Keratinocyte (primary cell): ENCODE data around the gene MAU2. TPM values are rescaled to one million over a fixed set of nuclear protein-coding genes. Genes with fewer than 3 reads are reported as not detected.

Experiments used
- DNase-seq: peaks from one replicate; pipeline ENCODE4 v3.0.0-alpha.2; 2011; ENCODE audit warnings: low read depth, missing footprints, low spot score
- FAIRE-seq: peaks from 2 replicates; lab custom pipeline; 2011; peaks lifted over from hg19 to GRCh38; lab: Jason Lieb, UNC
- H2AFZ ChIP-seq: 2 replicates; pipeline ENCODE4 v1.6.0; 2012; ENCODE audit warnings: low read length, control low read depth, inconsistent platforms; ENCODE audit not compliant: control insufficient read depth
- H3K27ac ChIP-seq: 2 replicates; pipeline ENCODE4 v1.5.1; 2011; ENCODE audit warnings: low read length; ENCODE audit not compliant: control insufficient read depth, insufficient read depth
- H3K27me3 ChIP-seq: 3 replicates; pipeline ENCODE4 v1.6.0; 2011; ENCODE audit warnings: low read length; ENCODE audit not compliant: control insufficient read depth, insufficient read depth; ENCODE audit errors: extremely low read depth
- H3K36me3 ChIP-seq, 2 experiments: 2 replicates in 1 of 2; 3 replicates in 1 of 2; pipeline ENCODE4 v1.5.1; 2011; ENCODE audit warnings: low read length in 2 of 2, mild to moderate bottlenecking in 1 of 2; ENCODE audit not compliant: control insufficient read depth in 2 of 2, insufficient read depth in 2 of 2; ENCODE audit errors: extremely low read depth in 1 of 2
- H3K4me1 ChIP-seq: 3 replicates; pipeline ENCODE4 v1.5.1; 2011; ENCODE audit warnings: low read length; ENCODE audit not compliant: control insufficient read depth, insufficient read depth; ENCODE audit errors: extremely low read depth
- H3K4me2 ChIP-seq: 3 replicates; pipeline ENCODE4 v1.6.0; 2011; ENCODE audit warnings: low read depth, low read length; ENCODE audit not compliant: control insufficient read depth, insufficient read depth; ENCODE audit errors: extremely low read depth
- H3K4me3 ChIP-seq, 3 experiments: fragments of 200-600 bp in 1 of 3; sonication (generic) in 1 of 3; 2 replicates in 2 of 3; 3 replicates in 1 of 3; pipeline ENCODE4 v1.5.1; 2011 to 2016; ENCODE audit warnings: low read length in 3 of 3, mild to moderate bottlenecking in 3 of 3, control low read depth in 2 of 3, inconsistent platforms in 1 of 3, low read depth in 1 of 3, mixed read lengths in 1 of 3, mixed run types in 1 of 3, moderate library complexity in 1 of 3; ENCODE audit not compliant: control insufficient read depth in 2 of 3, insufficient read depth in 2 of 3; ENCODE audit errors: extremely low read depth in 1 of 3
- H3K79me2 ChIP-seq: 2 replicates; pipeline ENCODE4 v1.6.0; 2012; ENCODE audit warnings: low read length; ENCODE audit not compliant: control insufficient read depth, insufficient read depth
- H3K9ac ChIP-seq: 3 replicates; pipeline ENCODE4 v1.6.0; 2011; ENCODE audit warnings: low read length; ENCODE audit not compliant: control insufficient read depth, insufficient read depth; ENCODE audit errors: extremely low read depth
- H3K9me1 ChIP-seq: 3 replicates; pipeline ENCODE4 v1.6.0; 2011; ENCODE audit warnings: low read length; ENCODE audit not compliant: control insufficient read depth, insufficient read depth; ENCODE audit errors: extremely low read depth
- H3K9me3 ChIP-seq: 2 replicates; pipeline ENCODE4 v1.5.1; 2012; ENCODE audit warnings: low read depth, low read length; ENCODE audit not compliant: control insufficient read depth
- H4K20me1 ChIP-seq: 3 replicates; pipeline ENCODE4 v1.6.0; 2011; ENCODE audit warnings: low read length; ENCODE audit not compliant: control insufficient read depth, insufficient read depth; ENCODE audit errors: extremely low read depth
- EZH2 ChIP-seq: IDR thresholded peaks from one replicate; pipeline ENCODE4 v1.6.1; 2012; ENCODE audit warnings: inconsistent platforms, mild to moderate bottlenecking, low read length, moderate library complexity
- dilution Hi-C: fragments of 300-500 bp; cut with MboI; formaldehyde crosslinking; loops from one replicate; pipeline ENCODE4 v1.7.0; 2020; ENCODE audit warnings: low sequenced_read_pairs; ENCODE audit not compliant: extremely low pct_ligation_motif_present
- polyA plus RNA-seq, 5 experiments: library from polyadenylated mRNA; depleted of rRNA in 3 of 5; stranded (reverse) in 3 of 5; stranded (forward) in 1 of 5; unstranded in 1 of 5; fragments of >200 nt; gene quantifications; 1 replicate in 1 of 5; 2 replicates in 3 of 5; 3 replicates in 1 of 5; pipeline versions ENCODE4 v1.2.1 to v1.2.3, GENCODE V29; 2011 to 2012; ENCODE audit warnings: missing spikeins in 2 of 5, low read depth in 1 of 5, low replicate concordance in 1 of 5
- TF ChIP-seq, protein P1 (sequence below), 3 experiments: IDR thresholded peaks in 1 of 3; conservative IDR thresholded peaks in 1 of 3; optimal IDR thresholded peaks in 1 of 3; 2 replicates in 2 of 3; 3 replicates in 1 of 3; pipeline versions ENCODE3 to v1.5.1; 2011; ENCODE audit warnings: low read length in 3 of 3, mild to moderate bottlenecking in 3 of 3, moderate library complexity in 2 of 3, control low read depth in 1 of 3, inconsistent platforms in 1 of 3; ENCODE audit not compliant: insufficient read depth in 2 of 3; ENCODE audit errors: extremely low read depth in 1 of 3

The MAU2 gene
- polyA plus RNA-seq, 1 donor (not counting 4 experiments of a cell fraction or from before 2014, with no cell fraction given), result 10.3 TPM

DNA sequence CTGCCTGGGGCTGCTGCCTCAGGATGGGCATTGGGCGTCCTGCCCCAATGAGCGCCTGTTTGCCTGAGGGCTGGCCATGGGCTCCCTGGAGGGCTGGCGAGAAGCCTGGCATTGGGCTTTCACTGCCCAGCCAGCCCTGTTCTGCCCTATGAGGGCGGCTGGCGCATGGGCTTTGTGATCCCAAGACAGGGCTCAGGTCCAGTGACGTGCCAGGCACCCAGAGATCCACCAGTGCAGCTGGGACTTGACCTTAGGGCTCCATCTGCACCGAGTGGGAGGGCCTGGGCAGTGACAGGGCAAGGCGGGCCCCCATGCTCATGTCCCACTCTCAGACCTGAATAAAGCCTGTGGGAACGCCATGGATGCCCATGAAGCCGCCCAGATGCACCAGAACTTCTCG, 34.3 kb downstream of the MAU2 start:
- TF ChIP-seq, protein P1, sequence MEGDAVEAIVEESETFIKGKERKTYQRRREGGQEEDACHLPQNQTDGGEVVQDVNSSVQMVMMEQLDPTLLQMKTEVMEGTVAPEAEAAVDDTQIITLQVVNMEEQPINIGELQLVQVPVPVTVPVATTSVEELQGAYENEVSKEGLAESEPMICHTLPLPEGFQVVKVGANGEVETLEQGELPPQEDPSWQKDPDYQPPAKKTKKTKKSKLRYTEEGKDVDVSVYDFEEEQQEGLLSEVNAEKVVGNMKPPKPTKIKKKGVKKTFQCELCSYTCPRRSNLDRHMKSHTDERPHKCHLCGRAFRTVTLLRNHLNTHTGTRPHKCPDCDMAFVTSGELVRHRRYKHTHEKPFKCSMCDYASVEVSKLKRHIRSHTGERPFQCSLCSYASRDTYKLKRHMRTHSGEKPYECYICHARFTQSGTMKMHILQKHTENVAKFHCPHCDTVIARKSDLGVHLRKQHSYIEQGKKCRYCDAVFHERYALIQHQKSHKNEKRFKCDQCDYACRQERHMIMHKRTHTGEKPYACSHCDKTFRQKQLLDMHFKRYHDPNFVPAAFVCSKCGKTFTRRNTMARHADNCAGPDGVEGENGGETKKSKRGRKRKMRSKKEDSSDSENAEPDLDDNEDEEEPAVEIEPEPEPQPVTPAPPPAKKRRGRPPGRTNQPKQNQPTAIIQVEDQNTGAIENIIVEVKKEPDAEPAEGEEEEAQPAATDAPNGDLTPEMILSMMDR (optimal IDR thresholded peaks at IDR 0.05 in 1 of 3, IDR thresholded peaks at IDR 0.05 in 1 of 3, conservative IDR thresholded peaks at IDR 0.05 in 1 of 3; ENCODE audit: extremely low read depth in 1 of 3, insufficient read depth in 2 of 3, low read length in 3 of 3), result no peak
- no peak for TF ChIP-seq EZH2
- Histone ChIP-seq H3K9me3 (no peaks in the 10 kb centered on the region), H3K9ac (no peak overlapping the region), H4K20me1 (no peaks in the 10 kb centered on the region), H3K27me3 (no peaks in the 10 kb centered on the region), H3K79me2 (no peaks in the 10 kb centered on the region), H3K36me3 (peaks cover 13 to 28% of the 10 kb centered on the region in 2 experiments), H3K27ac (no peak overlapping the region), H3K4me2 (no peak overlapping the region), H3K4me3 (no peak overlapping the region), H3K4me1 (no peaks in the 10 kb centered on the region), H2AFZ (no peak overlapping the region), H3K9me1 (no peaks in the 10 kb centered on the region)
- dilution Hi-C loops, result no loop called here
- FAIRE-seq, result no peak
- DNase-seq, result no peak

DNA sequence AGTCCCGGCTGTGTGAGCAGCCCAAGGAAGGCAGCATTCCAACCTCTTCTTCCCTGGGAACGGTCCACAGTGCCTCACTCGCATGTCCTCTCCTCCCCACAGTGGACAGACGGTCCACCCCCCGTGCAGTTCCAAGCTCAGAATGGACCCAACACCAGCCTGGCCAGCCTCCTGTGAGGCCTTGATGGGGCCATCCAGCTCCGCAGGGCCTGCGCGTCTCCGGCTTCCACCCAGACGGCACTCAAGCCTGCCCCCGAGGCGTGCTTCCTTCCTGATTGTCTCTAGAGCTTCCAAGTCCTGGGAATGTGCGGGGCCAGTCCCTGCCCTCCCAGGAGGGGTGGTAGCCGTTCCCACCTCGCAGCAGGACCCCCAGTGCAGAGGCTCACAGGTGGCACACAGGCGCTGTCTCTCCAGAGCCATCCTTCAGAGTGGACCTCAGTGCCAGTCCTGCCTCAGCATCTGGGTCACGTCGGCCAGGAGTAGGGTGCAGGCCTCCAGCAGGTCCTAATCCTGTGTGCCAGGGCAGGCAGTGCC, 35.0 kb downstream of the MAU2 start:
- Histone ChIP-seq H3K9me3 (no peaks in the 10 kb centered on the region), H3K4me2 (no peak overlapping the region), H4K20me1 (no peaks in the 10 kb centered on the region), H3K4me3 (no peak overlapping the region), H3K9me1 (no peaks in the 10 kb centered on the region), H3K27ac (no peak overlapping the region), H3K9ac (no peak overlapping the region), H3K79me2 (no peaks in the 10 kb centered on the region), H3K27me3 (no peaks in the 10 kb centered on the region), H3K36me3 (peaks cover 13 to 28% of the 10 kb centered on the region in 2 experiments), H3K4me1 (no peaks in the 10 kb centered on the region), H2AFZ (no peak overlapping the region)
- TF ChIP-seq, protein P1 (optimal IDR thresholded peaks at IDR 0.05 in 1 of 3, IDR thresholded peaks at IDR 0.05 in 1 of 3, conservative IDR thresholded peaks at IDR 0.05 in 1 of 3; ENCODE audit: extremely low read depth in 1 of 3, insufficient read depth in 2 of 3, low read length in 3 of 3), result no peak
- TF ChIP-seq EZH2, result no peak
- dilution Hi-C loops, result no loop called here
- DNase-seq (no peak), FAIRE-seq (no peak)
